Lower leg skin (tissue), 3 donors: ENCODE results near the gene TCP10L.

Experiments
- CTCF ChIP-seq, 3 donors: fragments of 450-650 bp; IDR thresholded peaks; one replicate each; pipeline ENCODE4 v1.5.1; 2016; ENCODE audit warnings: antibody characterized with exemption in 3 of 3, mild to moderate bottlenecking in 3 of 3, moderate library complexity in 2 of 3
- POLR2A ChIP-seq, 2 donors: fragments of 450-650 bp; IDR thresholded peaks; one replicate each; pipeline ENCODE4 v1.6.1; 2016 to 2017; ENCODE audit warnings: antibody characterized with exemption in 2 of 2, mild to moderate bottlenecking in 1 of 2, moderate library complexity in 1 of 2

- TF ChIP-seq CTCF (IDR thresholded peaks at IDR 0.05) (no peak), POLR2A (IDR thresholded peaks at IDR 0.05) (no peak)
Measured at GRCh38 chr21:32525282-32525681, 60.0 kb downstream of the TCP10L start.
